Epithelial cell of proximal tubule (primary cell): ENCODE data around the gene RMDN2. TPM values are rescaled to one million over a fixed set of nuclear protein-coding genes. Genes with fewer than 3 reads are reported as not detected.

Source experiments
- DNase-seq: peaks from one replicate; pipeline ENCODE4 v3.0.0-alpha.2; 2011; ENCODE audit warnings: low read depth
- H3K4me3 ChIP-seq: 2 replicates; pipeline ENCODE4 v1.5.1; 2011; ENCODE audit warnings: low read depth, mild to moderate bottlenecking, low read length
- total RNA-seq: library from RNA; depleted of rRNA; stranded (reverse); fragments of >200 nt; gene quantifications from 2 replicates; pipeline ENCODE4 v1.2.3, GENCODE V29; 2015
- TF ChIP-seq, protein P1 (sequence below): conservative IDR thresholded peaks from 2 replicates; pipeline ENCODE4 v1.5.1; 2012; ENCODE audit warnings: low read depth, mild to moderate bottlenecking, low read length

RMDN2 gene
- total RNA-seq, 1 donor from 2014 or later: 2.8 TPM

DNA sequence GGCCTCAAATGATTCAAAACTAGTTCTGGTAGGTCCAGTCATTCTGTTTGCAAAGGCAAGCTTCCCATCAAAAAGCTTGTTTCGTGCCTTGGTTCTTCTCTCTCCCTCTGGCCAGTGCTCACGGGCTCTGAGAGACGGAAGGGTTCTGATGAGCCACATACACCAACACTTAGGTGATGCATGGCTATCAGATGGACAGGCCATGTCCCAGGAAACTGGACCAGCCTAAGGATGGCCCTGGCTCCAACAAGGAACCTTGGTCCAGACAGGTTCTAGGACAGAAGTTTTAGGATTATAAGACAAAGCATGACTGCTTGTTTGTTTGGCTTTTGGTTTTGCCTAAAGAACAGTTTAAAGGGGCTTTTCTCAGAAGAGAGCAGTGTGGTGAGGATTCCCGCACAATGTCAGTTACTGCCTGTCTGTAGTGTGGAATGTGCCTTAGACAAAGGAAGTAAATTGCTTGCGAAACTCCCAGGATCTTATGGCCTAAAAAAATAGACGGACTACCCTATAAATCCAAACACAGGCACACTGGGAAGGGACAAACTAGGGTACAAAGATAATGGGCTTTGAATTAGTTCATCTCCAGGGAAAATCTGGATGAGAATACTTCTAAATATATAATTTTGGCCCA lies 140.5 kb downstream of the RMDN2 start:
- DNase-seq: no peak
- H3K4me3 ChIP-seq: no peak overlapping the region
- TF ChIP-seq, protein P1, sequence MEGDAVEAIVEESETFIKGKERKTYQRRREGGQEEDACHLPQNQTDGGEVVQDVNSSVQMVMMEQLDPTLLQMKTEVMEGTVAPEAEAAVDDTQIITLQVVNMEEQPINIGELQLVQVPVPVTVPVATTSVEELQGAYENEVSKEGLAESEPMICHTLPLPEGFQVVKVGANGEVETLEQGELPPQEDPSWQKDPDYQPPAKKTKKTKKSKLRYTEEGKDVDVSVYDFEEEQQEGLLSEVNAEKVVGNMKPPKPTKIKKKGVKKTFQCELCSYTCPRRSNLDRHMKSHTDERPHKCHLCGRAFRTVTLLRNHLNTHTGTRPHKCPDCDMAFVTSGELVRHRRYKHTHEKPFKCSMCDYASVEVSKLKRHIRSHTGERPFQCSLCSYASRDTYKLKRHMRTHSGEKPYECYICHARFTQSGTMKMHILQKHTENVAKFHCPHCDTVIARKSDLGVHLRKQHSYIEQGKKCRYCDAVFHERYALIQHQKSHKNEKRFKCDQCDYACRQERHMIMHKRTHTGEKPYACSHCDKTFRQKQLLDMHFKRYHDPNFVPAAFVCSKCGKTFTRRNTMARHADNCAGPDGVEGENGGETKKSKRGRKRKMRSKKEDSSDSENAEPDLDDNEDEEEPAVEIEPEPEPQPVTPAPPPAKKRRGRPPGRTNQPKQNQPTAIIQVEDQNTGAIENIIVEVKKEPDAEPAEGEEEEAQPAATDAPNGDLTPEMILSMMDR: no peak

DNA sequence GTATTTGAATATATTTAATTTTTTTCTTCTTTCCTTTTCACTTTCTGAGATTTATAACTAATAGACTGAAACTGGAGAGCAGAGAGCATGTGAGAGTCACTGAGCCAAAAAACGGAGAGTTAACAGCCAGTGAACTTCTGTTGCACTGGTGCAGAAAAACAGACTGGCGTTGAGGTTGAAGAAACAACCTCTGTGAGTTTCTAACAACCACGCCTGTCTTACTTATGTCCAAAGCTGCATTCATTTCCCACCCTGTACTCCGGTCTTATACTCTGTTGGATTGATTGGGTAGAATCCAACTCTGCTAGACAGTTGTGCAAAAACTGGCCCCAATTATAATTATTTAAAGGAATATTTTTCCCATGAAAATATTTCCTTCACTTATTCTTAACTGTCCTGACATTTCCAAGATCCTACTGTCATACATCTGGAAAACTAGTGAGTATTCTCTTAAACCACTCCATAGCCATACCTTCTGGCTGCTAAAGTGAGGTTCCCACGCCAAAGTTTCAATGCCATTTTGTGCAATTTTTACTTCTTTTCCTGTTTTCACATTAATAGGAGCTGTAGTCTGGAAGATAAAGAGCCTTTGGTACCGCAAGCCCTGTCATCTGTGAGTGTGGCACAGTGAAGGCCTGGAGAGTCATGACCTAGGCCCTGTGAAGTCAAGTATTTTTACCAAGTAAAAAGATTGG lies 141.5 kb downstream of the RMDN2 start:
- DNase-seq: no peak
- H3K4me3 ChIP-seq: no peak overlapping the region
- TF ChIP-seq, protein P1: no peak

Other genes starting within 250 kb of the RMDN2 start
- 5.4 and 17.5 TPM in 2 replicates for gene CYP1B1, start 150.9 kb downstream of the RMDN2 start, total RNA-seq